Stomach (tissue), 4 donors: ENCODE measurements around the gene HSDL2.

Experiments used
- POLR2A ChIP-seq, 4 donors: fragments of 450-650 bp; IDR thresholded peaks; one replicate each; pipeline ENCODE4 v1.6.1; 2016; ENCODE audit warnings: antibody characterized with exemption in 4 of 4, control low read depth in 2 of 4, mild to moderate bottlenecking in 1 of 4, moderate library complexity in 1 of 4
- POLR2AphosphoS5 ChIP-seq, 3 donors: sonication (generic); formaldehyde crosslinking; IDR thresholded peaks; one replicate each; pipeline ENCODE4 v1.6.1; 2016; ENCODE audit warnings: antibody characterized with exemption in 3 of 3
- TF ChIP-seq, protein P1 (sequence below), 7 experiments: fragments of 450-650 bp in 4 of 7; fragments of 200-600 bp in 3 of 7; sonication (generic) in 3 of 7; IDR thresholded peaks; one replicate each; pipeline ENCODE4 v1.5.1; 2016 to 2019; ENCODE audit warnings: antibody characterized with exemption in 7 of 7, control low read depth in 2 of 7, mild to moderate bottlenecking in 1 of 7

GRCh38 chr9:112489039-112489546, 109.2 kb downstream of the HSDL2 start:
- TF ChIP-seq POLR2AphosphoS5 (IDR thresholded peaks at IDR 0.05) = no peak
- TF ChIP-seq, protein P1, sequence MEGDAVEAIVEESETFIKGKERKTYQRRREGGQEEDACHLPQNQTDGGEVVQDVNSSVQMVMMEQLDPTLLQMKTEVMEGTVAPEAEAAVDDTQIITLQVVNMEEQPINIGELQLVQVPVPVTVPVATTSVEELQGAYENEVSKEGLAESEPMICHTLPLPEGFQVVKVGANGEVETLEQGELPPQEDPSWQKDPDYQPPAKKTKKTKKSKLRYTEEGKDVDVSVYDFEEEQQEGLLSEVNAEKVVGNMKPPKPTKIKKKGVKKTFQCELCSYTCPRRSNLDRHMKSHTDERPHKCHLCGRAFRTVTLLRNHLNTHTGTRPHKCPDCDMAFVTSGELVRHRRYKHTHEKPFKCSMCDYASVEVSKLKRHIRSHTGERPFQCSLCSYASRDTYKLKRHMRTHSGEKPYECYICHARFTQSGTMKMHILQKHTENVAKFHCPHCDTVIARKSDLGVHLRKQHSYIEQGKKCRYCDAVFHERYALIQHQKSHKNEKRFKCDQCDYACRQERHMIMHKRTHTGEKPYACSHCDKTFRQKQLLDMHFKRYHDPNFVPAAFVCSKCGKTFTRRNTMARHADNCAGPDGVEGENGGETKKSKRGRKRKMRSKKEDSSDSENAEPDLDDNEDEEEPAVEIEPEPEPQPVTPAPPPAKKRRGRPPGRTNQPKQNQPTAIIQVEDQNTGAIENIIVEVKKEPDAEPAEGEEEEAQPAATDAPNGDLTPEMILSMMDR (IDR thresholded peaks at IDR 0.05) = no peak
- no peak for TF ChIP-seq POLR2A (IDR thresholded peaks at IDR 0.05)
